ENCODE data around the gene UFD1. TPM values are rescaled to one million over a fixed set of nuclear protein-coding genes. Genes with fewer than 3 reads are reported as not detected.
A peak's percentile ranks its signal among the peaks of the same experiment; 100 is the strongest.

Gene UFD1
- total and polyA plus RNA-seq, 2 of the 13 experiments (the other 11 are each of a cell fraction or from before 2014, with no cell fraction given), result 47.9 to 51.1 TPM

DNA sequence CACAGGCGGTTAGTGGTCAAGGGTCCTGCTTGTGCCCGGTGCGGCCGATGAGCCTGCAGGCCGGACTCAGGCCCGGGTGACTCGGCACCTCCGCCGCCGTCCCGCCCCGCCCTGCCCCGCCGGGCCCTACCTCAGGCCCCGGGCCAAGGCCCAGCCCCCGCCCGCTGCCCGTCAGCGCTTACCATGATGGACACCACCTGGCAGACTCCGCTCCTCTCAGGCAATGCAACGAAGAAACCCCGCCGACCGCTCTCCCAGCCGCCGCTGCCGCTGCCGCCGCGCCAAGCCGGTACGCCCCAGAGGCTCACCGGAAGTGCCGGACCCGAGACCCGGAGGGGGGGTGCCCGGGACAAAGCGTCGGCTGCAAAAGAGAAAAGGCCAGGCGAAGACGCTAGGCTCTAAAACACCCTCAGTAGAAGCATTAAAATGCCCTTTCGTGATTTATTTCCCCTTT is at the start of gene UFD1 (continued):
- TF ChIP-seq TGIF2 (CRISPR knock-in tag; IDR thresholded peaks at IDR 0.05) (0 out of 2 replicates have a peak, but pooled peaks have one; percentile 10), NR2F2 (IDR thresholded peaks at IDR 0.05; ENCODE audit: borderline replicate concordance, low read depth) (no peak), EZH2 (conservative IDR thresholded peaks at IDR 0.05; ENCODE audit: low read depth, low read length) (no peak), ZNF343 (CRISPR knock-in tag; IDR thresholded peaks at IDR 0.05) (no peak), SOX5 (CRISPR knock-in tag; IDR thresholded peaks at IDR 0.05; ENCODE audit: borderline replicate concordance) (no peak), ZNF317 (CRISPR knock-in tag; IDR thresholded peaks at IDR 0.05) (0 out of 2 replicates have a peak, but pooled peaks have one; percentile 23), IRX3 (CRISPR knock-in tag; IDR thresholded peaks at IDR 0.05; ENCODE audit: borderline replicate concordance, low read depth) (no peak), BCLAF1 (IDR thresholded peaks at IDR 0.05) (no peak), ZNF777 (CRISPR knock-in tag; IDR thresholded peaks at IDR 0.05) (no peak), ZNF850 (CRISPR knock-in tag; conservative IDR thresholded peaks at IDR 0.05) (no peak), ZNF639 (CRISPR knock-in tag; conservative IDR thresholded peaks at IDR 0.05) (no peak; the same call in 1 of the 2 replicates), FOXA3 (CRISPR knock-in tag; IDR thresholded peaks at IDR 0.05) (no peak), ELK4 (CRISPR knock-in tag; IDR thresholded peaks at IDR 0.05; ENCODE audit: borderline replicate concordance) (peak; percentile 74; the same call in 1 of the 2 replicates)
- TF ChIP-seq, protein P1, sequence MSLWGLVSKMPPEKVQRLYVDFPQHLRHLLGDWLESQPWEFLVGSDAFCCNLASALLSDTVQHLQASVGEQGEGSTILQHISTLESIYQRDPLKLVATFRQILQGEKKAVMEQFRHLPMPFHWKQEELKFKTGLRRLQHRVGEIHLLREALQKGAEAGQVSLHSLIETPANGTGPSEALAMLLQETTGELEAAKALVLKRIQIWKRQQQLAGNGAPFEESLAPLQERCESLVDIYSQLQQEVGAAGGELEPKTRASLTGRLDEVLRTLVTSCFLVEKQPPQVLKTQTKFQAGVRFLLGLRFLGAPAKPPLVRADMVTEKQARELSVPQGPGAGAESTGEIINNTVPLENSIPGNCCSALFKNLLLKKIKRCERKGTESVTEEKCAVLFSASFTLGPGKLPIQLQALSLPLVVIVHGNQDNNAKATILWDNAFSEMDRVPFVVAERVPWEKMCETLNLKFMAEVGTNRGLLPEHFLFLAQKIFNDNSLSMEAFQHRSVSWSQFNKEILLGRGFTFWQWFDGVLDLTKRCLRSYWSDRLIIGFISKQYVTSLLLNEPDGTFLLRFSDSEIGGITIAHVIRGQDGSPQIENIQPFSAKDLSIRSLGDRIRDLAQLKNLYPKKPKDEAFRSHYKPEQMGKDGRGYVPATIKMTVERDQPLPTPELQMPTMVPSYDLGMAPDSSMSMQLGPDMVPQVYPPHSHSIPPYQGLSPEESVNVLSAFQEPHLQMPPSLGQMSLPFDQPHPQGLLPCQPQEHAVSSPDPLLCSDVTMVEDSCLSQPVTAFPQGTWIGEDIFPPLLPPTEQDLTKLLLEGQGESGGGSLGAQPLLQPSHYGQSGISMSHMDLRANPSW (CRISPR knock-in tag; IDR thresholded peaks at IDR 0.05; ENCODE audit: borderline replicate concordance), result no peak
- TF ChIP-seq, protein P2, sequence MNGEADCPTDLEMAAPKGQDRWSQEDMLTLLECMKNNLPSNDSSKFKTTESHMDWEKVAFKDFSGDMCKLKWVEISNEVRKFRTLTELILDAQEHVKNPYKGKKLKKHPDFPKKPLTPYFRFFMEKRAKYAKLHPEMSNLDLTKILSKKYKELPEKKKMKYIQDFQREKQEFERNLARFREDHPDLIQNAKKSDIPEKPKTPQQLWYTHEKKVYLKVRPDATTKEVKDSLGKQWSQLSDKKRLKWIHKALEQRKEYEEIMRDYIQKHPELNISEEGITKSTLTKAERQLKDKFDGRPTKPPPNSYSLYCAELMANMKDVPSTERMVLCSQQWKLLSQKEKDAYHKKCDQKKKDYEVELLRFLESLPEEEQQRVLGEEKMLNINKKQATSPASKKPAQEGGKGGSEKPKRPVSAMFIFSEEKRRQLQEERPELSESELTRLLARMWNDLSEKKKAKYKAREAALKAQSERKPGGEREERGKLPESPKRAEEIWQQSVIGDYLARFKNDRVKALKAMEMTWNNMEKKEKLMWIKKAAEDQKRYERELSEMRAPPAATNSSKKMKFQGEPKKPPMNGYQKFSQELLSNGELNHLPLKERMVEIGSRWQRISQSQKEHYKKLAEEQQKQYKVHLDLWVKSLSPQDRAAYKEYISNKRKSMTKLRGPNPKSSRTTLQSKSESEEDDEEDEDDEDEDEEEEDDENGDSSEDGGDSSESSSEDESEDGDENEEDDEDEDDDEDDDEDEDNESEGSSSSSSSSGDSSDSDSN (CRISPR knock-in tag; IDR thresholded peaks at IDR 0.05), result peak; percentile 70; the same call in 1 of the 2 replicates
- TF ChIP-seq, protein P3, sequence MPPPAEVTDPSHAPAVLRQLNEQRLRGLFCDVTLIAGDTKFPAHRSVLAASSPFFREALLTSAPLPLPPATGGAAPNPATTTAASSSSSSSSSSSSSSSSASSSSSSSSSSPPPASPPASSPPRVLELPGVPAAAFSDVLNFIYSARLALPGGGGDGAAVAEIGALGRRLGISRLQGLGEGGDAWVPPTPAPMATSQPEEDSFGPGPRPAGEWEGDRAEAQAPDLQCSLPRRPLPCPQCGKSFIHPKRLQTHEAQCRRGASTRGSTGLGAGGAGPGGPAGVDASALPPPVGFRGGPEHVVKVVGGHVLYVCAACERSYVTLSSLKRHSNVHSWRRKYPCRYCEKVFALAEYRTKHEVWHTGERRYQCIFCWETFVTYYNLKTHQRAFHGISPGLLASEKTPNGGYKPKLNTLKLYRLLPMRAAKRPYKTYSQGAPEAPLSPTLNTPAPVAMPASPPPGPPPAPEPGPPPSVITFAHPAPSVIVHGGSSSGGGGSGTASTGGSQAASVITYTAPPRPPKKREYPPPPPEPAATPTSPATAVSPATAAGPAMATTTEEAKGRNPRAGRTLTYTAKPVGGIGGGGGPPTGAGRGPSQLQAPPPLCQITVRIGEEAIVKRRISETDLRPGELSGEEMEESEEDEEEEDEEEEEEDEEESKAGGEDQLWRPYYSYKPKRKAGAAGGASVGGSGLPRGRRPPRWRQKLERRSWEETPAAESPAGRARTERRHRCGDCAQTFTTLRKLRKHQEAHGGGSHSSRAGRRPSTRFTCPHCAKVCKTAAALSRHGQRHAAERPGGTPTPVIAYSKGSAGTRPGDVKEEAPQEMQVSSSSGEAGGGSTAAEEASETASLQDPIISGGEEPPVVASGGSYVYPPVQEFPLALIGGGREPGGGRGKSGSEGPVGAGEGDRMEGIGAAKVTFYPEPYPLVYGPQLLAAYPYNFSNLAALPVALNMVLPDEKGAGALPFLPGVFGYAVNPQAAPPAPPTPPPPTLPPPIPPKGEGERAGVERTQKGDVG (CRISPR knock-in tag; IDR thresholded peaks at IDR 0.05; ENCODE audit: borderline replicate concordance), result no peak

All from HepG2 (cell line).